Measurements from ENCODE around the gene NOTCH2. TPM values are rescaled to one million over a fixed set of nuclear protein-coding genes. Genes with fewer than 3 reads are reported as not detected.
A peak's percentile ranks its signal among the peaks of the same experiment; 100 is the strongest.

The NOTCH2 gene
- total RNA-seq, 6 donors from 2014 or later = 71.0 to 119 (median 89.1) TPM

GRCh38 chr1:119915517-119915916 lies 153.9 kb downstream of the NOTCH2 start:
- H3K4me3 ChIP-seq = no peak overlapping the region
- H3K27ac ChIP-seq = no peak overlapping the region
- peaks cover 50 to 76% (median 61%) of the 10 kb centered on the region in 4 donors for H3K36me3 ChIP-seq
- WGBS, 2 donors = 87 to 96% methylated on average over 6 of the region's 6 CpGs
- H3K27me3 ChIP-seq = no peaks in the 10 kb centered on the region
- peak in 1 of 2 donors; percentile 5 for ATAC-seq (ENCODE audit: low FRiP score in 2 of 2)
- peak in 1 of 2 donors; percentile 6 for DNase-seq
- no peaks in the 10 kb centered on the region for H3K4me1 ChIP-seq
- TF ChIP-seq POLR2AphosphoS5 (IDR thresholded peaks at IDR 0.05) (no peak), EP300 (IDR thresholded peaks at IDR 0.05) (no peak), CTCF (IDR thresholded peaks at IDR 0.05) (no peak), POLR2A (IDR thresholded peaks at IDR 0.05) (no peak)
- no peaks in the 10 kb centered on the region for H3K9me3 ChIP-seq

GRCh38 chr1:119914071-119914470 lies 155.4 kb downstream of the NOTCH2 start:
- no peak for ATAC-seq (ENCODE audit: low FRiP score in 2 of 2)
- Histone ChIP-seq H3K36me3 (peaks cover 41 to 61% (median 47%) of the 10 kb centered on the region in 4 donors), H3K4me1 (no peaks in the 10 kb centered on the region), H3K27ac (no peak overlapping the region), H3K9me3 (no peaks in the 10 kb centered on the region), H3K4me3 (no peak overlapping the region), H3K27me3 (no peaks in the 10 kb centered on the region)
- no peak for DNase-seq
- WGBS, 2 donors = 60 to 67% methylated on average over 1 of the region's 1 CpG
- TF ChIP-seq POLR2AphosphoS5 (IDR thresholded peaks at IDR 0.05) (no peak), POLR2A (IDR thresholded peaks at IDR 0.05) (no peak), CTCF (IDR thresholded peaks at IDR 0.05) (no peak), EP300 (IDR thresholded peaks at IDR 0.05) (no peak)

- no peaks in the 10 kb centered on the region for H3K27me3 ChIP-seq
- WGBS, 2 donors = 96 to 100% methylated on average over 3 of the region's 3 CpGs
- no peak overlapping the region for H3K4me3 ChIP-seq
- TF ChIP-seq POLR2A (IDR thresholded peaks at IDR 0.05) (no peak), CTCF (IDR thresholded peaks at IDR 0.05) (no peak), POLR2AphosphoS5 (IDR thresholded peaks at IDR 0.05) (no peak), EP300 (IDR thresholded peaks at IDR 0.05) (no peak)
- H3K27ac ChIP-seq = no peak overlapping the region
- H3K9me3 ChIP-seq = no peaks in the 10 kb centered on the region
- DNase-seq (no peak), ATAC-seq (ENCODE audit: low FRiP score in 2 of 2) (no peak)
- peaks cover 35 to 50% (median 37%) of the 10 kb centered on the region in 4 donors for H3K36me3 ChIP-seq
- no peaks in the 10 kb centered on the region for H3K4me1 ChIP-seq
These were observed 156.5 kb downstream of the NOTCH2 start for GRCh38 chr1:119912963-119913362.

DNA sequence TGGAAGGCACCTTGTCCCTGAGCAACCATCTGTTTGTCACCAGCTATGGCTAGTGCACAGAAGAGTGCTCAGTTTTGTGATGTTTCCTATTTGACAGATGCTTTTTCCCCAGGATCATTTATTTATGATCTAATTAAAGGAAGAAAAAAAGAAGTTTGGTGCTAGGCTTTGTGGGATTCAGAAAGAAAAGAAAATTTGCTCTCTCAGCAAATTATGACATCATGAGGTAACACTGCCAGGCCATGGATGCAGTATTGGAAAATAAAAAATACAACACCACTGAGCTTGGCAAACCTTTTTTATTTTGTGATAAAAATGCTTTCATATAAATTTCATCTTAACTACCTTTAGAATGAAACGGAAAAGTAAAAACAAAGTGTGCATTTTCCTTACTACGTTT lies 157.7 kb downstream of the NOTCH2 start:
- ATAC-seq (ENCODE audit: low FRiP score in 2 of 2) (no peak), DNase-seq (no peak)
- TF ChIP-seq POLR2A (IDR thresholded peaks at IDR 0.05) (no peak), POLR2AphosphoS5 (IDR thresholded peaks at IDR 0.05) (no peak), CTCF (IDR thresholded peaks at IDR 0.05) (no peak), EP300 (IDR thresholded peaks at IDR 0.05) (no peak)
- Histone ChIP-seq H3K36me3 (peaks cover 25 to 38% (median 27%) of the 10 kb centered on the region in 4 donors), H3K27me3 (no peaks in the 10 kb centered on the region), H3K9me3 (no peaks in the 10 kb centered on the region), H3K4me3 (no peak overlapping the region), H3K27ac (no peak overlapping the region), H3K4me1 (no peaks in the 10 kb centered on the region)
- 84 to 94% methylated on average over 2 of the region's 2 CpGs for WGBS, 2 donors

DNA sequence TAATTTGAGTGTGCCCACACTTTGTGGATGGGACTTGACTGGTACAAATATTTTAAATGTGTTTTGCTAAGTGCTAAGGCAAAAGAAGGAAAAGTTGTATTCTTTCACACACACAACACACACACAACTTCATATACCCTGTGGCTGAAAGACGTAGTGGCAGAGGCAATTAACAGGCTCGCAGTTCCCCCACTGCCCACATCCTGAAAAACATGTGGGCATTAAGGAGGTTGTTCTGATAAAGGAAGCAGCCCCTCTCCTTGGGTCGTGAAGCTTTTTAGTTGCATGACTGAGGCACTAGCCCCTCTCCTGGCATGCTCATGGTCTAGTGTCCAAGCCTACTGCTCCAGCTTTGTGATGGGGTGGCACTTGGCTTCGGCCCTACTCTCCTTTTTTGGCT lies 158.8 kb downstream of the NOTCH2 start:
- no peak for ATAC-seq (ENCODE audit: low FRiP score in 2 of 2)
- H3K27me3 ChIP-seq = no peaks in the 10 kb centered on the region
- peaks cover 13 to 27% (median 16%) of the 10 kb centered on the region in 4 donors for H3K36me3 ChIP-seq
- H3K9me3 ChIP-seq = no peaks in the 10 kb centered on the region
- 61 to 72% methylated on average over 3 to 4 of the region's 4 CpGs for WGBS, 2 donors
- DNase-seq = no peak
- H3K4me3 ChIP-seq = no peak overlapping the region
- TF ChIP-seq POLR2AphosphoS5 (IDR thresholded peaks at IDR 0.05) (no peak), POLR2A (IDR thresholded peaks at IDR 0.05) (no peak), CTCF (IDR thresholded peaks at IDR 0.05) (no peak), EP300 (IDR thresholded peaks at IDR 0.05) (no peak)
- no peaks in the 10 kb centered on the region for H3K4me1 ChIP-seq
- no peak overlapping the region for H3K27ac ChIP-seq
